Loucy (cell line): ENCODE results near the gene ITGB1.
"Not testable (repeated sequence)": the region's sequence is repeated elsewhere in the genome, so short reads cannot be mapped to it uniquely, and the experiment has no call there.

Experiments used
- H2AFZ ChIP-seq: fragments of 200-600 bp; sonication (generic); 2 replicates; pipeline ENCODE4 v1.6.0; 2016; ENCODE audit warnings: antibody characterized with exemption, mild to moderate bottlenecking, low read length, moderate library complexity
- H3F3A ChIP-seq: fragments of 200-600 bp; 2 replicates; pipeline ENCODE4 v1.6.0; 2016; ENCODE audit warnings: antibody characterized with exemption, low read depth, mild to moderate bottlenecking
- H3K27me3 ChIP-seq: fragments of 200-600 bp; sonication (generic); 2 replicates; pipeline ENCODE4 v1.6.1; 2014; ENCODE audit warnings: low read length, mild to moderate bottlenecking; ENCODE audit not compliant: insufficient read depth, poor library complexity, severe bottlenecking
- H3K36me3 ChIP-seq: fragments of 200-600 bp; sonication (generic); 2 replicates; pipeline ENCODE4 v1.6.1; 2016; ENCODE audit warnings: low read length; ENCODE audit not compliant: insufficient read depth
- H3K4me1 ChIP-seq: fragments of 200-600 bp; sonication (generic); 2 replicates; pipeline ENCODE4 v1.5.1; 2014; ENCODE audit warnings: low read length, mild to moderate bottlenecking; ENCODE audit not compliant: insufficient read depth, poor library complexity, severe bottlenecking
- H3K4me2 ChIP-seq: fragments of 200-600 bp; sonication (generic); 2 replicates; pipeline ENCODE4 v1.6.0; 2014; ENCODE audit warnings: antibody characterized with exemption, low read length, low read depth, mild to moderate bottlenecking; ENCODE audit not compliant: poor library complexity, severe bottlenecking
- H3K4me3 ChIP-seq: fragments of 200-600 bp; sonication (generic); 2 replicates; pipeline ENCODE4 v1.5.1; 2014; ENCODE audit warnings: low read length, mild to moderate bottlenecking, mixed read lengths; ENCODE audit not compliant: poor library complexity, severe bottlenecking
- H3K79me2 ChIP-seq: fragments of 200-600 bp; sonication (generic); 2 replicates; pipeline ENCODE4 v1.6.1; 2014; ENCODE audit warnings: low read length; ENCODE audit not compliant: insufficient read depth
- H3K9ac ChIP-seq: fragments of 200-600 bp; sonication (generic); 2 replicates; pipeline ENCODE4 v1.6.0; 2014; ENCODE audit warnings: mild to moderate bottlenecking, low read depth, low read length, moderate library complexity; ENCODE audit not compliant: poor library complexity, severe bottlenecking
- H3K9me2 ChIP-seq: fragments of 200-600 bp; sonication (generic); replicated peaks from 2 replicates; pipeline ENCODE4 v1.6.1; 2016; ENCODE audit warnings: low read depth, low read length, mixed read lengths
- H3K9me3 ChIP-seq: fragments of 200-600 bp; sonication (generic); 2 replicates; pipeline ENCODE4 v1.6.1; 2014; ENCODE audit warnings: mild to moderate bottlenecking, antibody characterized with exemption, low read length, low read depth; ENCODE audit not compliant: insufficient read depth
- H4K20me1 ChIP-seq: fragments of 200-600 bp; sonication (generic); 2 replicates; pipeline ENCODE4 v1.6.0; 2014; ENCODE audit warnings: antibody characterized with exemption, low read length, mild to moderate bottlenecking; ENCODE audit not compliant: insufficient read depth, poor library complexity, severe bottlenecking
- CTCF ChIP-seq: fragments of 200-600 bp; sonication (generic); conservative IDR thresholded peaks from 2 replicates; pipeline ENCODE4 v1.5.1; 2014; ENCODE audit warnings: mild to moderate bottlenecking, antibody characterized with exemption, low read length
- EZH2phosphoT487 ChIP-seq: fragments of 200-600 bp; IDR thresholded peaks from 2 replicates; pipeline ENCODE4 v1.6.1; 2018; ENCODE audit warnings: antibody characterized with exemption, mild to moderate bottlenecking, moderate library complexity, borderline replicate concordance

Gene ITGB1

GRCh38 chr10:32994632-32995031, 36.6 kb upstream of the ITGB1 start:
- not testable (repeated sequence) for H3K9me2 ChIP-seq, H3K4me3 ChIP-seq, H3K27me3 ChIP-seq, H3K79me2 ChIP-seq, H3K9me3 ChIP-seq, H3K9ac ChIP-seq, H3F3A ChIP-seq, H3K4me2 ChIP-seq, H4K20me1 ChIP-seq, H2AFZ ChIP-seq, H3K36me3 ChIP-seq
- peaks cover 16% of the 10 kb centered on the region for H3K4me1 ChIP-seq

- not testable (repeated sequence) for H3K27me3 ChIP-seq, H3K4me3 ChIP-seq, H3K9me3 ChIP-seq, H3K36me3 ChIP-seq, H3K4me2 ChIP-seq, H3K9me2 ChIP-seq, H3K9ac ChIP-seq, H3K79me2 ChIP-seq, H2AFZ ChIP-seq, H3F3A ChIP-seq, H4K20me1 ChIP-seq
- H3K4me1 ChIP-seq: peaks cover 16% of the 10 kb centered on the region
Measured at GRCh38 chr10:32992310-32992709, 34.3 kb upstream of the ITGB1 start.

- no peaks in the 10 kb centered on the region for H3K9me2 ChIP-seq
- H3K9ac ChIP-seq: no peak overlapping the region
- H2AFZ ChIP-seq: no peak overlapping the region
- no peaks in the 10 kb centered on the region for H3K27me3 ChIP-seq
- H3K79me2 ChIP-seq: no peaks in the 10 kb centered on the region
- no peaks in the 10 kb centered on the region for H3K36me3 ChIP-seq
- H4K20me1 ChIP-seq: no peaks in the 10 kb centered on the region
- TF ChIP-seq CTCF: no peak
- no peak for TF ChIP-seq EZH2phosphoT487
- no peak overlapping the region for H3K4me3 ChIP-seq
- H3K4me2 ChIP-seq: no peak overlapping the region
- H3K9me3 ChIP-seq: no peaks in the 10 kb centered on the region
- 0 out of 2 replicates have a peak, but pooled peaks cover 4% of the 10 kb centered on the region for H3F3A ChIP-seq
- peaks cover 11% of the 10 kb centered on the region for H3K4me1 ChIP-seq
Measured at GRCh38 chr10:32990811-32991210, 32.8 kb upstream of the ITGB1 start.

GRCh38 chr10:32988604-32989003, 30.6 kb upstream of the ITGB1 start:
- Histone ChIP-seq H2AFZ (no peak overlapping the region), H3K9me2 (no peaks in the 10 kb centered on the region), H3K36me3 (no peaks in the 10 kb centered on the region), H3K79me2 (no peaks in the 10 kb centered on the region), H3K9me3 (no peaks in the 10 kb centered on the region), H3K4me2 (no peak overlapping the region), H3K4me1 (peaks cover 13% of the 10 kb centered on the region), H3F3A (0 out of 2 replicates have a peak, but pooled peaks cover 4% of the 10 kb centered on the region), H4K20me1 (no peaks in the 10 kb centered on the region), H3K9ac (no peak overlapping the region), H3K27me3 (no peaks in the 10 kb centered on the region), H3K4me3 (no peak overlapping the region)
- TF ChIP-seq CTCF: no peak
- no peak for TF ChIP-seq EZH2phosphoT487
